ENCODE measurements around the gene RCSD1.

RCSD1 gene

GRCh38 chr1:167620002-167620401, 10.0 kb upstream of the RCSD1 start:
- Histone ChIP-seq H3K27me3 (ENCODE audit: control insufficient read depth, insufficient read depth, low read length) (peaks cover 2% of the 10 kb centered on the region), H3K4me1 (ENCODE audit: control insufficient read depth, insufficient read depth, low read length) (peaks cover 10% of the 10 kb centered on the region), H3K9me3 (ENCODE audit: control insufficient read depth, insufficient read depth, low read length) (peaks cover 5% of the 10 kb centered on the region), H3K9ac (ENCODE audit: low read depth, low read length) (no peak overlapping the region), H3K36me3 (ENCODE audit: control insufficient read depth, insufficient read depth, low read length) (no peaks in the 10 kb centered on the region), H3K4me3 (ENCODE audit: low read depth, low read length) (no peak overlapping the region)

DNA sequence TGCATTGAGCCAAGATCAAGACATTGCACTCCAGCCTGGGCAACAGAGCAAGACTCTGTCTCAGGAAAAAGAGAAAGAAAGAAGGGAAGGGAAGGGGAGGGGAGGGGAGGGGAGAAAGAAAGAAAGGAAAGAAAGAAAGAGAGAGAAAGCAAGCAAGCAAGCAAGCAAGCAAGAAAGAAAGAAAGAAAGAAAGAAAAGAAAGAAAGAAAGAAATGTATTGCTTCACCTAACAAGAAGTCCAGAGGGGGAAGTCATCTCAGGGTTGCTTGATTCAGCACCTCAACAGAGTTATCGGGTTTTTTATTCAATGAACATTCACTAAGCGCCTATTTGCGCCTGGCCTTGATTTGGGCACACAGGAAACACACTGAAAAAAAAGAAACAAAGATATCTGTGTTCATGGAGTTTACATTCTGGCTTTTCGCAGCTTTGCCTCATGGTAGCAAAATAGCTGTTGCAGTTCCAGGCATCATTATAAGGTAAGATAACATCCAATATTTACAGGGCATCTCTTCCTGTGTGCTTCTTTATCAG, 8.2 kb upstream of the RCSD1 start:
- Histone ChIP-seq H3K36me3 (ENCODE audit: control insufficient read depth, insufficient read depth, low read length) (no peaks in the 10 kb centered on the region), H3K4me3 (ENCODE audit: low read depth, low read length) (no peak overlapping the region), H3K4me1 (ENCODE audit: control insufficient read depth, insufficient read depth, low read length) (peaks cover 10% of the 10 kb centered on the region), H3K9ac (ENCODE audit: low read depth, low read length) (no peak overlapping the region), H3K27me3 (ENCODE audit: control insufficient read depth, insufficient read depth, low read length) (peaks cover 4% of the 10 kb centered on the region), H3K9me3 (ENCODE audit: control insufficient read depth, insufficient read depth, low read length) (no peaks in the 10 kb centered on the region)

DNA sequence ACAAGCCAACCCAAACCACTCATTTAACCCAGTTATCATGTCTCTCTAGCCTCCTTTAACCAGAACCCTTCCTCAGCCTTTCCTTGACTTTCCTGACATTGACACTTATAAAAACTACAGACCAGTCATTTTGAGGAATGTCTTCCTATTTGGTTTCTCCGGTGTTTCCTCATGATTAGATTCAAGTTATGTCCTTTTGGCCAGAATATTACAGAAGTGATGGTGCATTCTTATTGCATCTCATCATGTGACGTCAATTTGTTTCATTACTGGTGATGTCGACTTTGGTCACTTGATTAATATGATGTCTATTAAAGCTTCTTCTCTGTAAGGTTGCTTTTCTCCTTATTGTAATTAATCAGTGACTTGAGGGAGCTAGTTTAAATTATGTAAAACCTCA, 6.1 kb upstream of the RCSD1 start:
- Histone ChIP-seq H3K27me3 (ENCODE audit: control insufficient read depth, insufficient read depth, low read length) (peaks cover 19% of the 10 kb centered on the region), H3K9ac (ENCODE audit: low read depth, low read length) (no peak overlapping the region), H3K4me3 (ENCODE audit: low read depth, low read length) (no peak overlapping the region), H3K36me3 (ENCODE audit: control insufficient read depth, insufficient read depth, low read length) (no peaks in the 10 kb centered on the region), H3K4me1 (ENCODE audit: control insufficient read depth, insufficient read depth, low read length) (no peaks in the 10 kb centered on the region), H3K9me3 (ENCODE audit: control insufficient read depth, insufficient read depth, low read length) (no peaks in the 10 kb centered on the region)

DNA sequence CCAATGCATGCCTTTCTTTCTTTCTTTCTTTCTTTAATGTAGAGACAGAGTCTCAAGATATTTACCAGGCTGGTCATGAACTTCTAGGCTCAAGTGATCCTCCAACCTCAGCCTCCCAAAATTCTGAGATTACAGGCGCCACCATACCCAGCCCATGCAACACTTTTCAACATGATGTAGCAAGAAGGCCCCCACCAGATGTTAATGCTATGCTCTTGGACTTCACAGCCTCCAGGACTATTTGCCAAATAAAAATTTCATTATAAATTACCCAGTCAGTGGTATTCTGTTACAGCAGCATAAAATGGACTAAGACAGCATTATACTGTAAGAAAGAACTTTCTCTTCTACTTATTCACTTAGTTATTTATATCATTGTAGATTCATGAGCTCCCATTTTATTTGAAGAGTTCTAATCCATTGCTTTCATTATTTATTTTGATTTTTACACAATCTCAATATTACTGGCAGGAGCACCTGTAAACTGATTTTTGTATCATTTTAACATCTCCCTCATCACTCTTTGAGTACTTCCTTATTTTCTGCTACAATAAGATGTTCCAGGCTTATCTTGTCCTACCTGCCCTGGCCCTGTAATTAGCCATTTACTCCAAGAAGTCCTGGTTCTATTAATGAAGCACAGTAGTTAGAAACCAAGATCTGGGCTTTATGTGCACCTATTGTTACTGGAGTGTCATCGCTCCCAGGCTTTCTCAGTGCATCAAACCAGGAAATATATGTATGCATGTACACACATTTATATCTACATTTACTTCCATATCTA, 4.8 kb upstream of the RCSD1 start:
- Histone ChIP-seq H3K4me1 (ENCODE audit: control insufficient read depth, insufficient read depth, low read length) (no peaks in the 10 kb centered on the region), H3K9ac (ENCODE audit: low read depth, low read length) (no peak overlapping the region), H3K9me3 (ENCODE audit: control insufficient read depth, insufficient read depth, low read length) (no peaks in the 10 kb centered on the region), H3K27me3 (ENCODE audit: control insufficient read depth, insufficient read depth, low read length) (peaks cover 29% of the 10 kb centered on the region), H3K4me3 (ENCODE audit: low read depth, low read length) (no peak overlapping the region), H3K36me3 (ENCODE audit: control insufficient read depth, insufficient read depth, low read length) (no peaks in the 10 kb centered on the region)

DNA sequence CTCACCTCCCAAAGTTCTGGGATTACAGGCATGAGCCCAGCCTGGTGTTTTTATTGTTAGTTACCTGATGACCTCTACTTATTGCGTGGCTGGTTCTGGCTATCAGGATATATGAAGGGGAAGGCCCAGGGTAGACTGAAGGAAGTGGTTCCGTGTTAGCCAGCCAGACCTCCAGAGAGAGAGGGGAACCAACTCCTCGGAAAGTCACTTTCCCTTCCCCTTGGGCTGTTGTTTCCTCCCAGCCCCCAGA, 2.5 kb upstream of the RCSD1 start:
- Histone ChIP-seq H3K4me3 (ENCODE audit: low read depth, low read length) (no peak overlapping the region), H3K27me3 (ENCODE audit: control insufficient read depth, insufficient read depth, low read length) (peaks cover 50% of the 10 kb centered on the region), H3K4me1 (ENCODE audit: control insufficient read depth, insufficient read depth, low read length) (peaks cover 9% of the 10 kb centered on the region), H3K9me3 (ENCODE audit: control insufficient read depth, insufficient read depth, low read length) (no peaks in the 10 kb centered on the region), H3K36me3 (ENCODE audit: control insufficient read depth, insufficient read depth, low read length) (no peaks in the 10 kb centered on the region), H3K9ac (ENCODE audit: low read depth, low read length) (no peak overlapping the region)

DNA sequence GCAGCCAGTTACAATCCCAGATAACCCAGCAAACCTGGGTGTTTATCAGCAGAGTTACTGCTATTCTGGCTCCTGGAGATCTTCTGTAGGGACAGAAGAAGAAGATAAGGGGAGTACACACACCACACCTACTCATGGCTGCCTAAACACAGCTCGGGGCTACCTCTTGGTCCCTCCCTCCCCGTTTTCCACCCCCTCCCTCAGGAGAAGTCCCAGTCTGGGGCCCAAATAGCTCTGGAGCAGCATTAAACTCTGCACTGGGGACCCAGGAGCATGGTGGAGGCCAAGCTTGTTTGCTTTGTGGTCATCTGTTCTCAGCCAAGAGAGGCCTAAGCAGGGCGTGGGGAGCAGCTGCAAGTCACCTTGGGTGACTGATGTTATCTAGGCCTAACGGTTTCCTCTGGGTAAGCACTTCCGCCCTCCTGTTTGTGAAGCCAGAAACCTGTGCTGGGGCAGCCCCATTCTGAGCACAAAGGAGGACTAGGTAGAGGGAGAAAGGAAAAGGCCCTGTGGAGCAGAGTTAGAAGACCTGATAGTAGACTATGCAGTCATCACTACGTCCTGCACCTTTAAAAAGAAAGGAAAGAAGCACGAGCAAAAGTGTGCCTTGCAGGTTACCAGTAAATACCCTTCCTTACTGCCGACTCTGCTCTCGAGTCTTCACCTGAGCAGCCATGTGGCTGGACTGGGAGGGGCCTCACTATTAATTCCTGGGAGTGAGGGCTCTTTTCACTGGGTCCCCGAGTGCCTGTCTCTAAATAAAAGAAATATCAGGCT, 2.0 kb upstream of the RCSD1 start:
- no peaks in the 10 kb centered on the region for H3K36me3 ChIP-seq (ENCODE audit: control insufficient read depth, insufficient read depth, low read length)
- H3K9ac ChIP-seq (ENCODE audit: low read depth, low read length) = no peak overlapping the region
- H3K27me3 ChIP-seq (ENCODE audit: control insufficient read depth, insufficient read depth, low read length) = peaks cover 55% of the 10 kb centered on the region
- peaks cover 9% of the 10 kb centered on the region for H3K4me1 ChIP-seq (ENCODE audit: control insufficient read depth, insufficient read depth, low read length)
- H3K9me3 ChIP-seq (ENCODE audit: control insufficient read depth, insufficient read depth, low read length) = no peaks in the 10 kb centered on the region
- no peak overlapping the region for H3K4me3 ChIP-seq (ENCODE audit: low read depth, low read length)

- Histone ChIP-seq H3K27me3 (ENCODE audit: control insufficient read depth, insufficient read depth, low read length) (peaks cover 64% of the 10 kb centered on the region), H3K9ac (ENCODE audit: low read depth, low read length) (no peak overlapping the region), H3K4me3 (ENCODE audit: low read depth, low read length) (peak overlapping the region; percentile 52), H3K4me1 (ENCODE audit: control insufficient read depth, insufficient read depth, low read length) (peaks cover 9% of the 10 kb centered on the region), H3K9me3 (ENCODE audit: control insufficient read depth, insufficient read depth, low read length) (no peaks in the 10 kb centered on the region), H3K36me3 (ENCODE audit: control insufficient read depth, insufficient read depth, low read length) (no peaks in the 10 kb centered on the region)
Measured at GRCh38 chr1:167628741-167629515, 1.1 kb upstream of the RCSD1 start.

GRCh38 chr1:167630568-167631385, 745 bp downstream of the RCSD1 start:
- Histone ChIP-seq H3K9me3 (ENCODE audit: control insufficient read depth, insufficient read depth, low read length) (no peaks in the 10 kb centered on the region), H3K27me3 (ENCODE audit: control insufficient read depth, insufficient read depth, low read length) (peaks cover 81% of the 10 kb centered on the region), H3K4me3 (ENCODE audit: low read depth, low read length) (peak overlapping the region; percentile 61), H3K9ac (ENCODE audit: low read depth, low read length) (no peak overlapping the region), H3K36me3 (ENCODE audit: control insufficient read depth, insufficient read depth, low read length) (no peaks in the 10 kb centered on the region), H3K4me1 (ENCODE audit: control insufficient read depth, insufficient read depth, low read length) (peaks cover 11% of the 10 kb centered on the region)

DNA sequence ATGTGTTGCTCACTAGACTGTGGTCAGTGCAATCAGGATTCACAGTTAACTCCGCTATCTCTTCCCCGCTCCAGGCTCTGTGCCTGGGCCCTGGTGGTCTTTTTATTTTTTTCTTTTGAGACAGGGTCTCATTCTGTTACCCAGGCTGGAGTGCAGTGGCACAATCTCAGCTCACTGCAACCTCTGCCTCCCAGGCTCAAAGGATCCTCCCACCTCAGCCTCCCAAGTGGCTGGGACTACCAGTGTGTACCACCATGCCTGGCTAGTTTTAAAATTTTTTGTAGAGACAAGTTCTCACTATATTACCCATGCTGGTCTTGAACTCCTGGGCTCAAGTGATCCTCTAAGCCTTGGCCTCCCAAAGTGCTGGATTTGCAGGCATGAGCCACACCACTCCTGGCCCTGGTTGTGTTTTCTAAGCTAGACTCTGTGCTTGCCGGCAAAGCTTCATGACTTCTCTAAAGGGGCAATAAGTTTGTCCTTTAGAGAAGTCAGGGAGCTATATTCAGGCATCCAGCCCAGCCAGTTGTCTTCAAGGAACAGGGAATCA, 1.4 kb downstream of the RCSD1 start:
- Histone ChIP-seq H3K27me3 (ENCODE audit: control insufficient read depth, insufficient read depth, low read length) (peaks cover 86% of the 10 kb centered on the region), H3K4me3 (ENCODE audit: low read depth, low read length) (no peak overlapping the region), H3K9me3 (ENCODE audit: control insufficient read depth, insufficient read depth, low read length) (no peaks in the 10 kb centered on the region), H3K4me1 (ENCODE audit: control insufficient read depth, insufficient read depth, low read length) (peaks cover 12% of the 10 kb centered on the region), H3K9ac (ENCODE audit: low read depth, low read length) (no peak overlapping the region), H3K36me3 (ENCODE audit: control insufficient read depth, insufficient read depth, low read length) (no peaks in the 10 kb centered on the region)

DNA sequence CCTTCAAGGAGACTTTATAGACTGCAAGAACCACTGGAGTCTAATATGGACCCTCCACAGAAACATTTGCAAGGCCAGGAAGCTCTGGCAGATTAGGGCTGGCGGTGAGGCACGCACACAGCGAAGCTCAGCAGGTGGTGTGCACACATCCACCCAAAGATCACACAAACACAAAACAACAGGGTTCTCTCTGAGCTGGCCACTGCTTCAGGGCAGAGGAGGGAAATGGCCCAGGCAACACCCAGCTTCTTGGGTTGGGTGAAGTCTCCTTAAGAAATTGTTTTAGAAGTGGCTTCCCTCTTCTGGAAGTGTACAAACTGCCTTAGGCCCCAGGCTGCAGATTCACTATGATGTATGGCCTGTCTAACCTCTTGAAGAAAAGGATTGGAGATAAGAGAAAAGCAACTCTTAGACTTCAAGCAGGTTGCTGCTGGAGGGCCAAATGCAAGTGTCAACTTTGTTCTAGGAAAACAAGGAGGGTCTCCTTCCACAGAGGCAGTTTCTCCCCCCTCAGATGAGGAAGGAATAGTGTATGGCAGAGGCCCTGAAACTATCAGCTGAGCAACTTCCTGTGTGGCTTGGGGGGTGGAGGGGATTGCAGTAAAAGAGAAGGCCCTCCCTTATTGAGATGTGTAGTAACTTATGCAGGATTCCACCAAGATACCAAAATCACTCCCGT, 2.0 kb downstream of the RCSD1 start:
- Histone ChIP-seq H3K4me1 (ENCODE audit: control insufficient read depth, insufficient read depth, low read length) (peaks cover 12% of the 10 kb centered on the region), H3K9ac (ENCODE audit: low read depth, low read length) (no peak overlapping the region), H3K4me3 (ENCODE audit: low read depth, low read length) (no peak overlapping the region), H3K9me3 (ENCODE audit: control insufficient read depth, insufficient read depth, low read length) (no peaks in the 10 kb centered on the region), H3K27me3 (ENCODE audit: control insufficient read depth, insufficient read depth, low read length) (peaks cover 91% of the 10 kb centered on the region), H3K36me3 (ENCODE audit: control insufficient read depth, insufficient read depth, low read length) (no peaks in the 10 kb centered on the region)
